T-helper 1 cell (primary cell): ENCODE data around the gene ALDH4A1.
A peak's percentile ranks its signal among the peaks of the same experiment; 100 is the strongest.
"Not testable (repeated sequence)": the region's sequence is repeated elsewhere in the genome, so short reads cannot be mapped to it uniquely, and the experiment has no call there.

ENCODE experiments used
- DNase-seq, 5 donors: peaks; one replicate each; pipeline ENCODE4 v3.0.0-alpha.2; 2012 to 2020

ALDH4A1 gene

GRCh38 chr1:18895317-18895716 lies 7.0 kb downstream of the ALDH4A1 start:
- DNase-seq: no peak

- no peak for DNase-seq
Measured at GRCh38 chr1:18893120-18893519, 9.2 kb downstream of the ALDH4A1 start.

GRCh38 chr1:18891858-18892257 lies 10.5 kb downstream of the ALDH4A1 start:
- DNase-seq: not testable (repeated sequence)

- no peak for DNase-seq
Measured at GRCh38 chr1:18891426-18891780, 11.0 kb downstream of the ALDH4A1 start.

- DNase-seq: no peak
Measured at GRCh38 chr1:18890706-18891425, 11.5 kb downstream of the ALDH4A1 start.

GRCh38 chr1:18886003-18886335 lies 16.4 kb downstream of the ALDH4A1 start:
- DNase-seq: no peak

DNA sequence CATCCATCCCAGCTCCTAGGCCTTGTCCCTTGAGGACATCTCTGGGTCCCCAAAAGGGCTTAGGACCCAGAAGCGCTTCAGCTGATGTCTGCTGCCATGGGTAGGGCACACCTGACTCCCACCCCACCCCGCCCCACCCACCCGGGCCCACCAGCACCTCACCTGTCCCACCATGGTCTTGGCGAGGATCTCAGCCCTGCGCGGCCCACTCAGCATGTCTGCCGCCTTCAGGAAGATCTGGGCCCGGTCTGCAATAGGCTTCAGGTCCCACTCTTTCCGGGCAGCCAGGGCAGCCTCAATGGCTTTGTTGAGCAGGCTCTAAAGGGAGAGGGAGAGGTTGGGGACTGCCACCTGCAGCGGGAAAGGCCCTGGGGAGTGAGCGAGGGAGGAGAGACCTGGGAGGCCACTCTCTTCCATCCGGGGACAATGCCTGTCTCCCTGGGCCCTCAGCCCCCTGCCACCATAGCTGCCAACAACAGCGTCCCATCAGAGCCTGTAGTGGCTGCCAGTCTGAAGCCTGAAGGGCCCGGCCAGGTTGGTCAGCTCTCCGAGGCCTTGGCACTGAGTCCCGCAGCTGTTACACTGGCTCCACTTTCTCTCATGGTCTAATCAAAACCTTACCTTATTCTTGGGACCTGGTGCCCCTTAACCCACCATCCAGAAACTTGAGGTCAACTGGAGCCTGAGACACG lies 16.9 kb downstream of the ALDH4A1 start:
- DNase-seq: no peak

GRCh38 chr1:18884727-18885126 lies 17.6 kb downstream of the ALDH4A1 start:
- no peak for DNase-seq

GRCh38 chr1:18884419-18884717 lies 18.0 kb downstream of the ALDH4A1 start:
- no peak for DNase-seq

DNA sequence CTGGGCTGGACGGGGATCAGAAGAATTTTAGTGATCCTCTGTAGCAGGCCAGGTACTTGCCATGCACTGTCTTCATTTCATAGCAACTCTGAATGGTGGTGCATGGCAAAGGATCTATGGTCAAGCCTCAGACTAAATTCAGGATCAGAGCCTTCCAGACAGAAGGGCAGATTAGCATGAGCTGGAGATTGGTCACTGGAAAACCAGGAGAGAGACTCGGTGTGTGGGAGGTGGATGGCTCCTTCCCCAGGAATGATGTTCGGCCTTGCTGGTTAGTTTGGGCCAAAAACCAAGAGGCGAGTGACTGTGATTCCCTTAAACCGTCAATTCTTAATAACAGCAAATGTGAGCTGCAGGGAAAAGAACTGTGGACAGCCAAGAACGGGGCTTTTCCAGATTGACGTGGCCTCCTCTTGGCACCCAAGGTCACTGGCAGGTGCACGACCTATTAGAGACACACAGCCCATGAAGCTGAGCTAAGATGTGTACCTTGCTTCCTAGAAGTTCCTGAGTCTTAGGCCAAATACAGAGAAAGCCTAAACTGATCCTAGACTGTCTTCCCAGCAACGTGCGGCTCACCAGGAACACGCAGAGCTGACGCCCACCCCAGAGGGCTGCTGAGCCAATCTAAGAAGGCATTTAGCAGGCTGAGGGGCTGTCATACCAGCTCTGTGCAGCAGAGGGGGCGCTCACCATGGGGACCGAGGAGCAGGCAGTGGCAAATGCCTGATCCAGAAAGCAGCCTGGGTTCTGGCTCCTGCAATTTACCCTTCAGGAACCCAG lies 18.5 kb downstream of the ALDH4A1 start:
- peak; percentile 30 to 66 (median 53) for DNase-seq

- DNase-seq: no peak
Measured at GRCh38 chr1:18883079-18883478, 19.3 kb downstream of the ALDH4A1 start.

DNA sequence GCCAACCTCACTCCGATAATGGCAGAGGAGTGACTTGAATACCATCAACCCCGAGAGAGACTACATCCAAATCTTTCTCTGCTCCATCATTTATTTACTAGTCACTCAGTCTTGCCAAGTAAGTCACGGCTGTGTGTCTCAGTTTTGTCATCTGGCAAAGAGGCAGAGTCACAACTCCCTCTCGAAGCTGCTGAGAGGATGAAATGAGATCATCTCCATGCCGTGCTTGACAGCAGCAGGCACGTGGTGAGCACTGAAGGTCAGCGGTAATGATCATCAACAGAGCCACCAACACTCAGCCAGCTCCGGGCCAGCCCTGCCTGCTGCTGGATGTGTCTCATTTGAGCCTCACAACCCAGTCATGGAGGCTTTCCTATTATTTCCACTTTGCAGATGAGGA lies 19.9 kb downstream of the ALDH4A1 start:
- no peak for DNase-seq

DNA sequence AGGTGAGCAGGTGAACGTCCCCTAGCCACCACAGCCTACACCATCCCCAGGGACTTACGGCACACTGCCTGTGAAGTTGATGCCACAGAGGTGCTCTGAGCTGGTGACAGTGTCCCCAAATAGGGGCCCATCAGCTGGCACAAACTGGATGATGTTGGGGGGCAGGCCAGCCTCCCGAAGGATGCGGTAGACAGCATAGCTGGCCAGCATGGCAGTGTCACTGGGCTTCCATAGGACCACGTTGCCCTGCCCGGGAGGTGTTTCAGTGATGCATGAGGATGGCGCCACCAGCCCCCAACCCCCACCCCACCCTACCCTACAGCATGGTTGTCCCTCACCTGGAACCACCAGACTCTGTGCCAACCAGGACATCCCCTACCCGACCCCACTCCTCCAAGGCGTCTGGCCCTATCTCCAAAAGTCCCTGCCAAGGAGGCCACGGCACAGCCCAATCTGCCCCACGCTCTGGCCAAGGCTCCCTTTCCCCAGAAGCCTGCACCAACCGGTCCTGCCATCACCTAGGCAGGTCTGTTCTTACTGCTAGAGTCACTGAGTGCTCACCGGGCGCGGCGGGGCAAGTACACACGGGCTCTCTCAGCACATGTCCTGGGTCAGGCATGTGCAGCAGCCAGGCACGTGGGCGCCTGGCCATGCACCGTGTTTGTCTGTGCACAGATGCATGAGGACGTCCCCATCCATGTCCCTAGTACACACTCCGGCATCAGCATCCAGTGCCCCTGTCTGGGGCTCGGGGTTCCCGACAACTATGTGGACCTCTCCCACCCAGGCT lies 20.5 kb downstream of the ALDH4A1 start:
- DNase-seq: no peak

GRCh38 chr1:18881164-18881563 lies 21.2 kb downstream of the ALDH4A1 start:
- no peak for DNase-seq

- no peak for DNase-seq
Measured at GRCh38 chr1:18880585-18880984, 21.8 kb downstream of the ALDH4A1 start.

- no peak for DNase-seq
Measured at GRCh38 chr1:18879791-18880309, 22.5 kb downstream of the ALDH4A1 start.

DNA sequence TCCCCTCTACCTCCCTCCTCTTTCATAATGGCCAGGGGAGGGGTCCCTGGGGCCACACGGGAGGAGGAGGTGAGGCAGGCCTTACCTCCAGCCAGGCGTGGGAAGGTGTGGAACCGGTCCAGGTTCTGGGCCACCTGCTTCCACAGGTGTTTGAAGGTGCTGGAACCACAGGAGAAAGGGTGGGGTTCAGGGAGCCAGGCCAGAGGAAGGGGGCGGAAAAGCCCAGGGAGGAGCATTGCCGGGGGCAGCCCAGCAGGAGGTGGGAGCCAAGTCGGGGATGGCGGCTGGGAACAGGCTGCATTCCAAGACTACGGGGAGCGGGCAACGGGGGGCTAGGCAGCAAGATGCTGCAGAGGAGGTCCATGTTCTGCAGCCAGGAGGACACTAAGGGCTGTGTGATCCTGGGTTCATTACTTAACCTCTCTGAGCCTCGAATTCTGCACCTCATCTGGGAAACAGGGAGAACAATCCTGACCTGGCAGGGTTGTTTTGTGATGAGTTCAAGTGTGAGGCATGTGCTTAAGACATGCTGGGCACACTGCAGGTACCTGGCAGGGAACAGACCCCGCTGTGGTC lies 23.1 kb downstream of the ALDH4A1 start:
- DNase-seq: no peak

DNA sequence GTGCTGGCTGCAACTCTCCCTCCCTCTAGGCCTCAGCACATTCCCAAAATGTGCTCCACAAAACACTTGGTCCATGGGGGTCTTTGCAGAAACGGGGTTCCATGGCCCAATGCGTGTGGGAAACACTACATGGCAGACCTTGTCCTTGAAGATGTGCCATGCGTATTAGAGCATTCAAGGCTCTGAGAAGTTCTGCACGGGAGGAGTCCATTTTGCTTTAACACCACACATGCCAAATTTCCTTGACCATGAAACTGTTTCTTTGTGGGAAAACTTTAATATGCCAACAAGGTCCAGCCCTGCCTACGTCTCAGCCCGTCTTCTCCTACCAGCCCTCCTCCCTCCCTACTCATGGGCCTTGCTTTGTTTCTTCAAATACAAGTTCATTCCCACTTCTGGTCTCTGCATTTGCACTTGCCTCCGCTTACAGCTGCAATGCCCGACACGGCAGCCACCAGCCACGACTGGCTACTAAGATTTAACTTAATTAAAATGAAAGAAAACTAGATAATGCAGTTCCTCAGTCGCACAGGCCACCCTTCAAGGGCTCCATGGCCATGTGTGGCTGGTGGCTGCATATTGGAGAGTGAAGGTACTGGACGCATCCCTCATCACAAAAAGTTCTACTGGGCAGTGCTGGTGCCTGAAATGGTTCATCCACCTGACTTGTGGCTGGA lies 23.7 kb downstream of the ALDH4A1 start:
- DNase-seq: no peak

GRCh38 chr1:18877282-18877681 lies 25.1 kb downstream of the ALDH4A1 start:
- no peak for DNase-seq

DNA sequence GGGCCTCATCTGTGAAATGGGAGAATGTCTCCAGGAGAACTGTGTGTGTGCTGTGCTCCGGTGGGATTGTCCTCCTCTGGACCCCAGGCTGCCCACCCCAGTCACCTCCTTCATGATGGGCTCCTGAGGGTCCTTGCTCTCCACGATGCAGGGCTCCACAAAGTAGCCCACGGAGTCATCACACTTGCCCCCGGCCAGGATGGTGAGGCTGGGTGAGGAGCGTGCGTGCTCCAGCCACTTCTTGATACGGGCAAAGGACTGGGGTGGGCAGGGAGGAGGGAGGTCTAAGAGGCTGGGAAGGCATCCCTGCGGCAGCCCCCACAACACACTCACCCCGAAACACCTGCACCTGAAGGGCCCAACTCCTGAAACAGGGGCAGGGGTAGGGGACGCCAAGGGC lies 26.1 kb downstream of the ALDH4A1 start:
- no peak for DNase-seq

GRCh38 chr1:18875796-18876128 lies 26.6 kb downstream of the ALDH4A1 start:
- DNase-seq: no peak

DNA sequence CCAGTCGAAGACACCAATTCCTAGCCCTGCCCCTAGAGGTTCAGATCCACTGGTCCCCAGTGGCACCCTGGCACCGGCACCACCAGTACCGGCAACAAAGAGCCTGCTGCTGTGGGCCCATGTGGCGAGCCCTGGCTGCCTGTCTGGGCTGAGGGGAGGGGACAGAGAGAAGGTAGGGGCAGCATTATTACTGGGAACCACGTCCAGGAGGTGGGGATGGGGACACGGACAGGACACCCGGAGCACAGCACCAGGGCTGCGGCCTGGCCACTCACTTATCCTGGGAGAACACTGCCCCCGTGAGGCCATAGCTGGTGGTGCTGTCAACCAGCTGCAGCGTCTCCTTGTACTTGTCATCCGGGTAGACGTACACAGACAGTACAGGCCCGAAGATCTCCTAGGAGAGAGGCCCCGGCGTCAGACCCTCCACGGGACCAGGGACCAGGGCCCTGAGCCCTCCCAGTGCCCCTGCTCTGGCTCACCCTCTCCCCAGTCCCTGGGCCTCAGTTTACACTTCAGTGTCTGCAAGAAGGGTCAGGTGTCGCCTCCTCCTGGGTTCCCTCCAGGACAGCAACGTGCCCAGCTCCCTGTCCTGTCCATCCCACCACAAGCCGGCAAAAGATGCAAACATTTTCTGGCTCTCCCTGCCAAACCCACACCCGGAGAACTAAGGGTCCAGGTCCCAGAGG lies 27.1 kb downstream of the ALDH4A1 start:
- peak; percentile 28 to 59 (median 43) for DNase-seq
